Progenitor cell of endocrine pancreas (in vitro differentiated cells): ENCODE measurements around the gene GATA5. TPM values are rescaled to one million over a fixed set of nuclear protein-coding genes. Genes with fewer than 3 reads are reported as not detected.

ENCODE experiments used
- DNase-seq: peaks from one replicate; pipeline ENCODE4 v3.0.0; 2021; ENCODE audit warnings: low spot score; ENCODE audit not compliant: unreplicated experiment
- H3K27ac Mint-ChIP-seq: 2 replicates; pipeline ENCODE4 v1.8.0; 2021; ENCODE audit warnings: mild to moderate bottlenecking, moderate library complexity, mixed read lengths
- H3K27me3 Mint-ChIP-seq: 2 replicates; pipeline ENCODE4 v1.8.0; 2021; ENCODE audit warnings: mixed read lengths
- H3K36me3 Mint-ChIP-seq: 2 replicates; pipeline ENCODE4 v1.8.0; 2022; ENCODE audit warnings: mixed read lengths; ENCODE audit not compliant: insufficient read depth
- H3K4me1 Mint-ChIP-seq: 2 replicates; pipeline ENCODE4 v1.8.0; 2021; ENCODE audit warnings: low read depth, mixed read lengths
- H3K4me3 Mint-ChIP-seq: 2 replicates; pipeline ENCODE4 v1.8.0; 2021; ENCODE audit warnings: low read depth, mild to moderate bottlenecking, moderate library complexity, mixed read lengths
- H3K9me3 Mint-ChIP-seq: 2 replicates; pipeline ENCODE4 v1.8.0; 2021; ENCODE audit warnings: low read depth, mixed read lengths
- CTCF ChIP-seq: fragments of 200-600 bp; sonication (generic); IDR thresholded peaks from one replicate; pipeline ENCODE4 v1.5.0; 2021; ENCODE audit warnings: antibody characterized with exemption, mild to moderate bottlenecking; ENCODE audit not compliant: unreplicated experiment
- total RNA-seq: library from RNA; stranded (reverse); gene quantifications from 2 replicates; pipeline ENCODE4 v1.2.1, GENCODE V29; 2021

The GATA5 gene
- total RNA-seq, 1 donor from 2014 or later = 3.8 TPM

GRCh38 chr20:62464425-62464770 is 11.4 kb downstream of the GATA5 start:
- Mint-ChIP-seq H3K27ac (no peak overlapping the region), H3K4me3 (no peak overlapping the region), H3K9me3 (no peaks in the 10 kb centered on the region), H3K36me3 (no peaks in the 10 kb centered on the region), H3K27me3 (peaks cover 3% of the 10 kb centered on the region), H3K4me1 (no peaks in the 10 kb centered on the region)
- TF ChIP-seq CTCF = no peak
- DNase-seq = no peak

GRCh38 chr20:62463651-62464424 is 12.0 kb downstream of the GATA5 start:
- H3K4me3 Mint-ChIP-seq = no peak overlapping the region
- TF ChIP-seq CTCF = no peak
- no peaks in the 10 kb centered on the region for H3K4me1 Mint-ChIP-seq
- no peaks in the 10 kb centered on the region for H3K27me3 Mint-ChIP-seq
- H3K27ac Mint-ChIP-seq = no peak overlapping the region
- no peaks in the 10 kb centered on the region for H3K36me3 Mint-ChIP-seq
- DNase-seq = no peak
- no peaks in the 10 kb centered on the region for H3K9me3 Mint-ChIP-seq

- no peak for TF ChIP-seq CTCF
- no peaks in the 10 kb centered on the region for H3K9me3 Mint-ChIP-seq
- no peak overlapping the region for H3K27ac Mint-ChIP-seq
- peaks cover 4% of the 10 kb centered on the region for H3K4me1 Mint-ChIP-seq
- no peak overlapping the region for H3K4me3 Mint-ChIP-seq
- H3K27me3 Mint-ChIP-seq = no peaks in the 10 kb centered on the region
- H3K36me3 Mint-ChIP-seq = no peaks in the 10 kb centered on the region
- no peak for DNase-seq
Measured at GRCh38 chr20:62462976-62463592, 12.7 kb downstream of the GATA5 start.

- Mint-ChIP-seq H3K4me1 (peaks cover 7% of the 10 kb centered on the region), H3K27me3 (peaks cover 3% of the 10 kb centered on the region), H3K4me3 (no peak overlapping the region), H3K9me3 (no peaks in the 10 kb centered on the region), H3K36me3 (no peaks in the 10 kb centered on the region), H3K27ac (no peak overlapping the region)
- no peak for DNase-seq
- TF ChIP-seq CTCF = no peak
Measured at GRCh38 chr20:62461834-62462233, 14.0 kb downstream of the GATA5 start.

GRCh38 chr20:62461157-62461556 is 14.6 kb downstream of the GATA5 start:
- TF ChIP-seq CTCF = no peak
- DNase-seq = no peak
- peaks cover 10% of the 10 kb centered on the region for H3K4me1 Mint-ChIP-seq
- peaks cover 6% of the 10 kb centered on the region for H3K27me3 Mint-ChIP-seq
- H3K9me3 Mint-ChIP-seq = no peaks in the 10 kb centered on the region
- no peak overlapping the region for H3K4me3 Mint-ChIP-seq
- H3K36me3 Mint-ChIP-seq = no peaks in the 10 kb centered on the region
- H3K27ac Mint-ChIP-seq = no peak overlapping the region
